Neural progenitor cell (in vitro differentiated cells): ENCODE results near the gene NKD1. TPM values are rescaled to one million over a fixed set of nuclear protein-coding genes. Genes with fewer than 3 reads are reported as not detected.

Source experiments
- DNase-seq: peaks from one replicate; pipeline ENCODE4 v3.0.0-alpha.2; 2016; ENCODE audit warnings: low spot score
- H2AFZ ChIP-seq: fragments of 200-600 bp; sonication (generic); replicated peaks from 2 replicates; pipeline ENCODE4 v1.6.1; 2016; ENCODE audit warnings: antibody characterized with exemption
- H3F3A ChIP-seq: fragments of 200-600 bp; sonication (generic); 2 replicates; pipeline ENCODE4 v1.6.1; 2016; ENCODE audit warnings: antibody characterized with exemption, low read depth
- H3K27ac ChIP-seq: fragments of 200-600 bp; sonication (generic); 2 replicates; pipeline ENCODE4 v1.5.1; 2016; ENCODE audit warnings: mild to moderate bottlenecking
- H3K27me3 ChIP-seq: fragments of 200-600 bp; sonication (generic); 2 replicates; pipeline ENCODE4 v1.6.1; 2016; ENCODE audit warnings: mild to moderate bottlenecking, moderate library complexity
- H3K36me3 ChIP-seq: fragments of 200-600 bp; sonication (generic); 2 replicates; pipeline ENCODE4 v1.5.1; 2016
- H3K4me1 ChIP-seq: fragments of 200-600 bp; sonication (generic); 2 replicates; pipeline ENCODE4 v1.6.1; 2016; ENCODE audit warnings: mixed run types
- H3K4me2 ChIP-seq: fragments of 200-600 bp; sonication (generic); 2 replicates; pipeline ENCODE4 v1.6.1; 2016
- H3K4me3 ChIP-seq: fragments of 200-600 bp; sonication (generic); 2 replicates; pipeline ENCODE4 v1.5.1; 2016
- H3K79me2 ChIP-seq: fragments of 200-600 bp; sonication (generic); 2 replicates; pipeline ENCODE4 v1.6.1; 2016; ENCODE audit warnings: low read depth
- H3K9ac ChIP-seq: fragments of 200-600 bp; sonication (generic); 2 replicates; pipeline ENCODE4 v1.6.1; 2016
- H3K9me3 ChIP-seq: fragments of 200-600 bp; sonication (generic); 2 replicates; pipeline ENCODE4 v1.5.1; 2016; ENCODE audit warnings: low read depth
- H4K20me1 ChIP-seq: fragments of 200-600 bp; sonication (generic); 2 replicates; pipeline ENCODE4 v1.6.1; 2016; ENCODE audit warnings: low read depth
- H3K27ac Mint-ChIP-seq: 3 replicates; pipeline ENCODE4 v1.8.0; 2021; ENCODE audit warnings: mixed read lengths
- H3K27me3 Mint-ChIP-seq: 2 replicates; pipeline ENCODE4 v1.8.0; 2022; ENCODE audit warnings: low read depth, mild to moderate bottlenecking, inconsistent platforms, moderate library complexity, mixed read lengths; ENCODE audit not compliant: insufficient read depth
- H3K36me3 Mint-ChIP-seq: 3 replicates; pipeline ENCODE4 v1.8.0; 2021; ENCODE audit warnings: mixed read lengths
- H3K4me1 Mint-ChIP-seq: 3 replicates; pipeline ENCODE4 v1.8.0; 2021; ENCODE audit warnings: mixed read lengths
- H3K4me3 Mint-ChIP-seq: 3 replicates; pipeline ENCODE4 v1.8.0; 2021; ENCODE audit warnings: mild to moderate bottlenecking, moderate library complexity, mixed read lengths
- H3K9me3 Mint-ChIP-seq: 3 replicates; pipeline ENCODE4 v1.8.0; 2020; ENCODE audit warnings: mixed read lengths
- EZH2 ChIP-seq: fragments of 200-600 bp; sonication (generic); IDR thresholded peaks from 2 replicates; pipeline ENCODE4 v1.6.1; 2017; ENCODE audit warnings: antibody characterized with exemption, mild to moderate bottlenecking, moderate library complexity
- EZH2phosphoT487 ChIP-seq: fragments of 200-600 bp; sonication (generic); IDR thresholded peaks from 2 replicates; pipeline ENCODE4 v1.6.1; 2017; ENCODE audit warnings: antibody characterized with exemption
- total RNA-seq: library from RNA; depleted of rRNA; stranded (reverse); fragments of >200 nt; gene quantifications from 2 replicates; pipeline ENCODE4 v1.2.3, GENCODE V29; 2015; ENCODE audit warnings: low replicate concordance
- TF ChIP-seq, protein P1 (sequence below): fragments of 200-600 bp; sonication (generic); IDR thresholded peaks from 2 replicates; pipeline ENCODE4 v1.5.1; 2017; ENCODE audit warnings: antibody characterized with exemption, mild to moderate bottlenecking

The NKD1 gene
- total RNA-seq, 1 donor from 2014 or later, result 5.3 TPM

DNA sequence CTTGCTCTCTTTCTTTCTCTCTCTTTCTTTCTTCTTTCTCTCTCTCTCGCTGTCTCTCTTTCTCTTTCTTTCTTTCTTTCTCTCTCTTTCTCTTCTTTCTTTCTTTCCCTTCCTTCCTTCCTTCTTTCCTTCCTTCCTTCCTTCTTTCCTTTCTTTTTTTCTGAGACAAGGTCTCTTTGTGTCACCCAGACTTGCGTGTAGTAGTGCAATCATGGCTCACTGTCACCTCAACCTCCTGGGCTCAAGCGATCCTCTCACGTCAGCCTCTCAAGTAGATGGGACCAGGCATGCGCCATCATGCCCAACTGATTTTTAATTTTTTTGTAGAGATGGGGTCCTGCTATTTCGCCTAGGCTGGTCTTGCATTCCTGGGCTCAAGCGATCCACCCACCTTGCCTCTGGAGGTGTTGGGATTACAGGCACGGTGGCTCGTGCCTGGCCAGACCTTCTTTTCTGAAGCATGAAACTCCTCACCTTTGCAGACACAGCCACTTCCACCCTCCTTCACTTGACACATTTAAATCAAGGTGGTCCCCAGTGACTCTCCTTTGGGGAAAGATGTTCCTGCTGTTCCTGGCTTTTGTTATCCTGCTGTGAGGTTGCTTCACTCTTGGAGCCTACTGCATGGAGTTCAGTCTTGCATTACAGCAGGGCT lies 26.8 kb upstream of the NKD1 start:
- H4K20me1 ChIP-seq, result no peaks in the 10 kb centered on the region
- TF ChIP-seq EZH2phosphoT487 (no peak), EZH2 (no peak)
- TF ChIP-seq, protein P1, sequence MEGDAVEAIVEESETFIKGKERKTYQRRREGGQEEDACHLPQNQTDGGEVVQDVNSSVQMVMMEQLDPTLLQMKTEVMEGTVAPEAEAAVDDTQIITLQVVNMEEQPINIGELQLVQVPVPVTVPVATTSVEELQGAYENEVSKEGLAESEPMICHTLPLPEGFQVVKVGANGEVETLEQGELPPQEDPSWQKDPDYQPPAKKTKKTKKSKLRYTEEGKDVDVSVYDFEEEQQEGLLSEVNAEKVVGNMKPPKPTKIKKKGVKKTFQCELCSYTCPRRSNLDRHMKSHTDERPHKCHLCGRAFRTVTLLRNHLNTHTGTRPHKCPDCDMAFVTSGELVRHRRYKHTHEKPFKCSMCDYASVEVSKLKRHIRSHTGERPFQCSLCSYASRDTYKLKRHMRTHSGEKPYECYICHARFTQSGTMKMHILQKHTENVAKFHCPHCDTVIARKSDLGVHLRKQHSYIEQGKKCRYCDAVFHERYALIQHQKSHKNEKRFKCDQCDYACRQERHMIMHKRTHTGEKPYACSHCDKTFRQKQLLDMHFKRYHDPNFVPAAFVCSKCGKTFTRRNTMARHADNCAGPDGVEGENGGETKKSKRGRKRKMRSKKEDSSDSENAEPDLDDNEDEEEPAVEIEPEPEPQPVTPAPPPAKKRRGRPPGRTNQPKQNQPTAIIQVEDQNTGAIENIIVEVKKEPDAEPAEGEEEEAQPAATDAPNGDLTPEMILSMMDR, result no peak
- H3K4me3 ChIP-seq, result no peak overlapping the region
- no peak overlapping the region for H2AFZ ChIP-seq
- no peaks in the 10 kb centered on the region for H3K4me1 ChIP-seq
- no peaks in the 10 kb centered on the region for H3K79me2 ChIP-seq
- H3K4me1 Mint-ChIP-seq, result peaks cover 16% of the 10 kb centered on the region
- no peak overlapping the region for H3K4me2 ChIP-seq
- H3K36me3 Mint-ChIP-seq, result peaks cover 7% of the 10 kb centered on the region
- no peaks in the 10 kb centered on the region for H3K27me3 ChIP-seq
- H3F3A ChIP-seq, result no peaks in the 10 kb centered on the region
- peaks cover 12% of the 10 kb centered on the region for H3K27me3 Mint-ChIP-seq
- no peaks in the 10 kb centered on the region for H3K36me3 ChIP-seq
- no peak overlapping the region for H3K27ac Mint-ChIP-seq
- H3K9me3 ChIP-seq, result peaks cover 5% of the 10 kb centered on the region
- H3K9ac ChIP-seq, result no peak overlapping the region
- no peak for DNase-seq
- H3K9me3 Mint-ChIP-seq, result peaks cover 18% of the 10 kb centered on the region
- no peak overlapping the region for H3K4me3 Mint-ChIP-seq
- H3K27ac ChIP-seq, result no peak overlapping the region

DNA sequence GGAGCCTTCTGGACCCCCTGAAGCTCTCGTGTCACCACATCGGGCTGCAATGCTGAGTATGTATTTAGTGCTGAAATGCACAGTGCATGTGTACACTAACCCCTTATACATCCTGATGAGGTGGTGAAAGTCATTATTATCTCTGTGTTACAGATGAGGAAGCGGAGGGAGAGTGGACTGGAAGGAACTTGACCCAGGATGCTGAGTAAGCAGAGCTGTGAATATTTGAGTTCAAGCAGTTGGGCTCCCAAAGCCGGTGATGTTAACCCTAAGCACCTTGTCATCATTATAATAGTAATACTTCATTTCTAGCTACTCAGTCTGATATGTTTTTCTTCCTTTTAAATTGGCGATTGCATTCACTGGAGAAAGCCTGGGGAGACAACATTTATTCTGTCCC lies 25.9 kb upstream of the NKD1 start:
- H3K27ac Mint-ChIP-seq, result no peak overlapping the region
- H3K9me3 Mint-ChIP-seq, result peaks cover 12% of the 10 kb centered on the region
- Histone ChIP-seq H3K36me3 (no peaks in the 10 kb centered on the region), H4K20me1 (no peaks in the 10 kb centered on the region), H3K27me3 (no peaks in the 10 kb centered on the region), H3K4me1 (no peaks in the 10 kb centered on the region), H3K27ac (no peak overlapping the region), H3K4me2 (no peak overlapping the region), H2AFZ (no peak overlapping the region), H3F3A (no peaks in the 10 kb centered on the region), H3K4me3 (no peak overlapping the region), H3K9me3 (no peaks in the 10 kb centered on the region), H3K9ac (no peak overlapping the region), H3K79me2 (no peaks in the 10 kb centered on the region)
- TF ChIP-seq EZH2, result no peak
- H3K4me1 Mint-ChIP-seq, result peaks cover 18% of the 10 kb centered on the region
- no peak for DNase-seq
- H3K27me3 Mint-ChIP-seq, result peaks cover 12% of the 10 kb centered on the region
- no peak overlapping the region for H3K4me3 Mint-ChIP-seq
- H3K36me3 Mint-ChIP-seq, result no peaks in the 10 kb centered on the region

DNA sequence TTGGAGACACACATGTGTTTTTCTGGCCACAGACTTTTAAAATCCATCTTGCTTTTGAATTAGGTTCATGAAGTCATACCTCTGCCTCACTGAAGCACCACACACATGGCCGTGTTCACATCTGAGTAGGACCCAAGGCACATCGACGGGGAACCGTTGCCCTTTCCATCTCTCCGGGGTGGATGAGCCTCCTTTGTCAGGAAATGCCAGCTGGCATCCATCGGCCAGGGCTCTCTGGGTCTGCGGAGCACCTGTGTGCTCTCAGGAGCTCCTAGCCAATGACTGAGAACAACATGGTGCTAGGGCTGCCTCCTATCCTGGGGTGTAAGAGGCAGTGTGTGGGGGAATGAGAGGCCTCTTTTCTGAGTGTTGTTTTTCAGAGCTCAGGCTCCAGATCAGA lies 24.5 kb upstream of the NKD1 start:
- no peaks in the 10 kb centered on the region for H3K9me3 ChIP-seq
- H3K27ac Mint-ChIP-seq, result no peak overlapping the region
- no peak overlapping the region for H3K27ac ChIP-seq
- H3K4me3 Mint-ChIP-seq, result no peak overlapping the region
- no peak for TF ChIP-seq EZH2
- no peak for TF ChIP-seq EZH2phosphoT487
- TF ChIP-seq, protein P1, result no peak
- no peaks in the 10 kb centered on the region for H3K36me3 ChIP-seq
- H3K4me2 ChIP-seq, result no peak overlapping the region
- H3F3A ChIP-seq, result no peaks in the 10 kb centered on the region
- H3K27me3 ChIP-seq, result no peaks in the 10 kb centered on the region
- H3K4me1 Mint-ChIP-seq, result peaks cover 18% of the 10 kb centered on the region
- no peak overlapping the region for H2AFZ ChIP-seq
- H3K4me3 ChIP-seq, result no peak overlapping the region
- H3K4me1 ChIP-seq, result no peaks in the 10 kb centered on the region
- no peak overlapping the region for H3K9ac ChIP-seq
- peaks cover 12% of the 10 kb centered on the region for H3K27me3 Mint-ChIP-seq
- H4K20me1 ChIP-seq, result no peaks in the 10 kb centered on the region
- H3K36me3 Mint-ChIP-seq, result no peaks in the 10 kb centered on the region
- no peak for DNase-seq
- no peaks in the 10 kb centered on the region for H3K79me2 ChIP-seq
- peaks cover 6% of the 10 kb centered on the region for H3K9me3 Mint-ChIP-seq

DNA sequence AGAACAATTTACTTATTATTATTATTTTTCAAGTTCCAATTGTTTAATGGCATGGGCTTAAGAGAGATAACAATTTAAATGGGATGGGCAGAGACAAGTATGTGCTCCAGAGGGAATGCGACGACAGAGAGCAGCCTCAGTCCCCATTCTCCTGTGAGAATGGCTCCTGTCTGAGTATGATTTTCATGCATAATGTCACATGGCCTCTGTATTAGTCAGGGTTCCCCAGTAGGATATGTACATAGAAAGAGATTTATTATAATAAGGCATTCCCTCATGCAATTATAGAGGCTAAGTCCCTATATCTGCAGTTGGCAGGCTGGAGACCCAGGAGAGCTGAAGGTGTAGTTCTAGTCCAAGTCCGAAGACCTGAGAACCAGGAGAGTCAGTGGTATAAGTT lies 22.9 kb upstream of the NKD1 start:
- H3K27ac Mint-ChIP-seq, result no peak overlapping the region

More for the DNA sequence above, 22.9 kb upstream of the NKD1 start:
- H3K27ac ChIP-seq, result no peak overlapping the region
- DNase-seq, result no peak
- H3K9me3 ChIP-seq, result no peaks in the 10 kb centered on the region
- H3K36me3 ChIP-seq, result no peaks in the 10 kb centered on the region
- no peak overlapping the region for H3K9ac ChIP-seq
- no peaks in the 10 kb centered on the region for H3K4me1 ChIP-seq
- H3F3A ChIP-seq, result no peaks in the 10 kb centered on the region
- no peaks in the 10 kb centered on the region for H4K20me1 ChIP-seq
- H2AFZ ChIP-seq, result no peak overlapping the region
- no peak overlapping the region for H3K4me2 ChIP-seq
- H3K79me2 ChIP-seq, result no peaks in the 10 kb centered on the region
- H3K27me3 ChIP-seq, result no peaks in the 10 kb centered on the region
- Mint-ChIP-seq H3K27me3 (peaks cover 15% of the 10 kb centered on the region), H3K36me3 (no peaks in the 10 kb centered on the region), H3K9me3 (peaks cover 18% of the 10 kb centered on the region), H3K4me1 (peaks cover 18% of the 10 kb centered on the region), H3K4me3 (peak overlapping the region; percentile 49)
- H3K4me3 ChIP-seq, result no peak overlapping the region
- no peak for TF ChIP-seq EZH2
- no peak for TF ChIP-seq EZH2phosphoT487
- TF ChIP-seq, protein P1, result no peak
